PC-3 (cell line): ENCODE results near the gene NPFFR2. TPM values are rescaled to one million over a fixed set of nuclear protein-coding genes. Genes with fewer than 3 reads are reported as not detected.
"Not testable (repeated sequence)": the region's sequence is repeated elsewhere in the genome, so short reads cannot be mapped to it uniquely, and the experiment has no call there.

Experiments used
- ATAC-seq: fragments of 200-7000 bp; cut with Tn5 transposase; 2 replicates; pipeline ENCODE4 v1.9.1; 2020; ENCODE audit warnings: mild to moderate bottlenecking, moderate library complexity
- BruUV-seq: library from RNA; stranded (reverse); fragments of 400-500 nt; replicated peaks from 2 replicates; lab custom pipeline; 2021; lab: Mats Ljungman, UMichigan
- CTCF ChIA-PET: fragments of 300-600 bp; sonication (Branson Sonifier 250); formaldehyde crosslinking; loops from one replicate; lab custom pipeline; 2022; ENCODE audit warnings: antibody characterized with exemption; lab: Charles Lee
- POLR2A ChIA-PET: fragments of 300-600 bp; sonication (Branson Sonifier 250); formaldehyde crosslinking; loops from one replicate; lab custom pipeline; 2022; ENCODE audit warnings: antibody characterized with exemption; ENCODE audit not compliant: unreplicated experiment; lab: Charles Lee
- DNase-seq: peaks from one replicate; pipeline ENCODE4 v3.0.0-alpha.2; 2015
- H2AFZ ChIP-seq: fragments of 300-600 bp; sonication (generic); 2 replicates; pipeline ENCODE4 v1.6.0; 2016; ENCODE audit warnings: antibody characterized with exemption, low read length
- H3F3A ChIP-seq: fragments of 300-600 bp; sonication (generic); one replicate; pipeline ENCODE4 v1.6.0; 2017; ENCODE audit warnings: antibody characterized with exemption, low read length, control low read depth, mild to moderate bottlenecking; ENCODE audit not compliant: unreplicated experiment
- H3K27ac ChIP-seq: fragments of 300-600 bp; sonication (generic); 2 replicates; pipeline ENCODE4 v1.5.1; 2016; ENCODE audit warnings: mild to moderate bottlenecking, low read length
- H3K27me3 ChIP-seq: fragments of 300-600 bp; sonication (generic); 2 replicates; pipeline ENCODE4 v1.6.1; 2016; ENCODE audit warnings: low read length, mixed read lengths
- H3K36me3 ChIP-seq: fragments of 300-600 bp; sonication (generic); 2 replicates; pipeline ENCODE4 v1.6.1; 2016; ENCODE audit warnings: low read depth, mixed run types, low read length, mixed read lengths
- H3K4me1 ChIP-seq: fragments of 300-600 bp; sonication (generic); 2 replicates; pipeline ENCODE4 v1.5.1; 2016; ENCODE audit warnings: low read length; ENCODE audit not compliant: insufficient read depth
- H3K4me2 ChIP-seq: fragments of 300-600 bp; sonication (generic); 2 replicates; pipeline ENCODE4 v1.6.0; 2016; ENCODE audit warnings: low read length
- H3K4me3 ChIP-seq: fragments of 300-600 bp; sonication (generic); 2 replicates; pipeline ENCODE4 v1.5.1; 2016; ENCODE audit warnings: mild to moderate bottlenecking, low read length, mixed read lengths
- H3K79me2 ChIP-seq: fragments of 300-600 bp; sonication (generic); 2 replicates; pipeline ENCODE4 v1.6.1; 2017; ENCODE audit warnings: low read length, mixed read lengths
- H3K9ac ChIP-seq: fragments of 300-600 bp; sonication (generic); 2 replicates; pipeline ENCODE4 v1.6.0; 2016; ENCODE audit warnings: mild to moderate bottlenecking, low read length
- H3K9me2 ChIP-seq: fragments of 300-600 bp; sonication (generic); replicated peaks from 2 replicates; pipeline ENCODE4 v1.6.1; 2016; ENCODE audit warnings: mixed run types, low read length, mixed read lengths
- H3K9me3 ChIP-seq: fragments of 300-600 bp; sonication (generic); 2 replicates; pipeline ENCODE4 v1.6.1; 2016; ENCODE audit warnings: low read length, mixed read lengths
- H4K20me1 ChIP-seq: fragments of 300-600 bp; sonication (generic); 2 replicates; pipeline ENCODE4 v1.6.1; 2016; ENCODE audit warnings: low read length, mixed read lengths
- EZH2 ChIP-seq: fragments of 300-600 bp; sonication (generic); IDR thresholded peaks from one replicate; pipeline ENCODE4 v1.6.1; 2017; ENCODE audit warnings: antibody characterized with exemption, mild to moderate bottlenecking, low read length; ENCODE audit not compliant: unreplicated experiment
- EZH2phosphoT487 ChIP-seq: fragments of 300-600 bp; sonication (generic); IDR thresholded peaks from 2 replicates; pipeline ENCODE4 v1.6.1; 2018; ENCODE audit warnings: mild to moderate bottlenecking, antibody characterized with exemption, low read length, borderline replicate concordance
- intact Hi-C: fragments of 100-400 bp; cut with micrococcal nuclease; formaldehyde crosslinking; loops from 2 replicates; pipeline ENCODE4 v1.9.0; 2023
- total RNA-seq: library from RNA; depleted of rRNA; stranded (reverse); fragments of >200 nt; gene quantifications from 2 replicates; pipeline ENCODE4 v1.2.3, GENCODE V29; 2014
- TF ChIP-seq, protein P1 (sequence below): fragments of 300-600 bp; sonication (generic); conservative IDR thresholded peaks from 2 replicates; pipeline ENCODE4 v1.5.1; 2017; ENCODE audit warnings: antibody characterized with exemption, low read depth, mild to moderate bottlenecking, low read length

The NPFFR2 gene
- total RNA-seq, 1 experiment from 2014 or later, result not detected

DNA sequence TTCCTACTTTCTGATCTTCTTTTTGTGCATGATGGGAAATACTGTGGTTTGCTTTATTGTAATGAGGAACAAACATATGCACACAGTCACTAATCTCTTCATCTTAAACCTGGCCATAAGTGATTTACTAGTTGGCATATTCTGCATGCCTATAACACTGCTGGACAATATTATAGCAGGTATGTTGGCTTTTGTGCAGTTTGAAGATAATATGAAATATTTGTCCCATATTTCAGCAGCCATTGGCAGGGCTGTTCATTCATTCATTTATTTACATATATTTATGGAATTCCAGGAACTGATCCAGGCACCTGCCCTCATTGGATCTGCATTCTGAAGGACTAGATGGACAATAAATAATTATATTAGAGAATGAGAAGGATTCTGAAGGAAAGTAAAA lies 96.9 kb downstream of the NPFFR2 start:
- no TSS peak for BruUV-seq
- H3K36me3 ChIP-seq, result no peaks in the 10 kb centered on the region
- H3K9me3 ChIP-seq, result no peaks in the 10 kb centered on the region
- no peaks in the 10 kb centered on the region for H3K27me3 ChIP-seq
- no peaks in the 10 kb centered on the region for H3K79me2 ChIP-seq
- H3K27ac ChIP-seq, result no peak overlapping the region
- TF ChIP-seq, protein P1, sequence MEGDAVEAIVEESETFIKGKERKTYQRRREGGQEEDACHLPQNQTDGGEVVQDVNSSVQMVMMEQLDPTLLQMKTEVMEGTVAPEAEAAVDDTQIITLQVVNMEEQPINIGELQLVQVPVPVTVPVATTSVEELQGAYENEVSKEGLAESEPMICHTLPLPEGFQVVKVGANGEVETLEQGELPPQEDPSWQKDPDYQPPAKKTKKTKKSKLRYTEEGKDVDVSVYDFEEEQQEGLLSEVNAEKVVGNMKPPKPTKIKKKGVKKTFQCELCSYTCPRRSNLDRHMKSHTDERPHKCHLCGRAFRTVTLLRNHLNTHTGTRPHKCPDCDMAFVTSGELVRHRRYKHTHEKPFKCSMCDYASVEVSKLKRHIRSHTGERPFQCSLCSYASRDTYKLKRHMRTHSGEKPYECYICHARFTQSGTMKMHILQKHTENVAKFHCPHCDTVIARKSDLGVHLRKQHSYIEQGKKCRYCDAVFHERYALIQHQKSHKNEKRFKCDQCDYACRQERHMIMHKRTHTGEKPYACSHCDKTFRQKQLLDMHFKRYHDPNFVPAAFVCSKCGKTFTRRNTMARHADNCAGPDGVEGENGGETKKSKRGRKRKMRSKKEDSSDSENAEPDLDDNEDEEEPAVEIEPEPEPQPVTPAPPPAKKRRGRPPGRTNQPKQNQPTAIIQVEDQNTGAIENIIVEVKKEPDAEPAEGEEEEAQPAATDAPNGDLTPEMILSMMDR, result no peak
- TF ChIP-seq EZH2phosphoT487 (no peak), EZH2 (no peak)
- no peak overlapping the region for H3K9ac ChIP-seq
- no peaks in the 10 kb centered on the region for H3F3A ChIP-seq
- H3K4me3 ChIP-seq, result no peak overlapping the region
- H2AFZ ChIP-seq, result no peak overlapping the region
- no peak overlapping the region for H3K4me2 ChIP-seq
- H3K4me1 ChIP-seq, result no peaks in the 10 kb centered on the region
- intact Hi-C loops, result no loop called here
- ChIA-PET POLR2A (no interaction called here), CTCF (no interaction called here)
- H4K20me1 ChIP-seq, result no peaks in the 10 kb centered on the region
- no peak for DNase-seq
- no peak for ATAC-seq
- no peaks in the 10 kb centered on the region for H3K9me2 ChIP-seq

DNA sequence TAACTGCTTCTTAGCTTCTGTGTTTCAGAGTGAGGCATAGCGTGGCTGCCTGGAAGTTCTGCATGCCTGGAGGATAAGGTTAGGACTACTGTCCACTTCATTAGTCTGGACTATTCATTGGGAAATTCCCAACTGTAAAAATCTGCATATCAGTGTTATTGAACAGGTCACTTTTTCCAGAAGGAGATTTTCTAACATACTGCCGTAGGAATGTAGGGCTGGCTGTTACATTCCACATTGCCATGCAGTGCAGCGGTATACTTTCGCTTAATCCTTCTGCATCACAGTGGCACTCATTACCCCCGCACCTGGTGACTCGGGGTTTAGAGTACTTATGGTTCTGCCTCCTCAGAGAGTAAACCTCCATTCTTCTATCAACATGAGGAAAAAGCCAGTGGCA lies 104.6 kb downstream of the NPFFR2 start:
- Histone ChIP-seq H2AFZ (no peak overlapping the region), H3K4me2 (no peak overlapping the region), H3K79me2 (no peaks in the 10 kb centered on the region), H3K4me3 (no peak overlapping the region), H3K9ac (no peak overlapping the region), H3K4me1 (no peaks in the 10 kb centered on the region), H3F3A (no peaks in the 10 kb centered on the region), H3K9me2 (no peaks in the 10 kb centered on the region), H3K36me3 (no peaks in the 10 kb centered on the region), H3K27ac (no peak overlapping the region), H3K27me3 (peaks cover 7% of the 10 kb centered on the region), H3K9me3 (no peaks in the 10 kb centered on the region), H4K20me1 (no peaks in the 10 kb centered on the region)
- DNase-seq (no peak), ATAC-seq (no peak)
- intact Hi-C loops, result no loop called here
- POLR2A ChIA-PET, result no interaction called here
- CTCF ChIA-PET, result no interaction called here
- TF ChIP-seq EZH2phosphoT487, result no peak
- TF ChIP-seq, protein P1, result no peak
- TF ChIP-seq EZH2, result no peak
- no TSS peak for BruUV-seq

DNA sequence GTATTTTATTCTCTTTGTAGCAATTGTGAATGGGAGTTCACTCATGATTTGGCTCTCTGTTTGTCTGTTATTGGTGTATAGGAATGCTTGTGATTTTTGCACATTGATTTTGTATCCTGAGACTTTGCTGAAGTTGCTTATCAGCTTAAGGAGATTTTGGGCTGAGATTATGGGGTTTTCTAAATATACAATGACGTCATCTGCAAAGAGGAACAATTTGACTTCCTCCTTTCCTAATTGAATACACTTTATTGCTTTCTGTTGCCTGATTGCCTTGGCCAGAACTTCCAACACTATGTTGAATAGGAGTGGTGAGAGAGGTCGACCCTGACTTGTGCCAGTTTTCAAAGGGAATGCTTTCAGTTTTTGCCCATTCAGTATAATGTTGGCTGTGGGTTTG lies 108.2 kb downstream of the NPFFR2 start:
- ATAC-seq, CTCF ChIA-PET, POLR2A ChIA-PET: not testable (repeated sequence)

More for the DNA sequence above, 108.2 kb downstream of the NPFFR2 start:
- H4K20me1 ChIP-seq, H3K4me1 ChIP-seq, H3K9ac ChIP-seq, H2AFZ ChIP-seq, DNase-seq, H3K9me3 ChIP-seq, BruUV-seq, H3K4me3 ChIP-seq, H3K9me2 ChIP-seq, intact Hi-C loops, H3K4me2 ChIP-seq, H3F3A ChIP-seq, H3K27ac ChIP-seq, H3K79me2 ChIP-seq, H3K27me3 ChIP-seq, H3K36me3 ChIP-seq: not testable (repeated sequence)
